Superior temporal gyrus (tissue), 1 donor: ENCODE results near the gene TFDP1.

Experiments
- DNase-seq: peaks from one replicate; pipeline ENCODE4 v3.0.0-alpha.2; 2016; ENCODE audit errors: extremely low spot score

Gene TFDP1

GRCh38 chr13:113650275-113650674, 65.7 kb downstream of the TFDP1 start:
- DNase-seq = no peak

GRCh38 chr13:113650731-113651148, 66.2 kb downstream of the TFDP1 start:
- no peak for DNase-seq

GRCh38 chr13:113651511-113652403, 67.2 kb downstream of the TFDP1 start:
- DNase-seq = no peak

GRCh38 chr13:113652404-113653263, 68.1 kb downstream of the TFDP1 start:
- no peak for DNase-seq

GRCh38 chr13:113653264-113654174, 69.0 kb downstream of the TFDP1 start:
- no peak for DNase-seq

GRCh38 chr13:113654175-113654560, 69.6 kb downstream of the TFDP1 start:
- no peak for DNase-seq

- no peak for DNase-seq
These were observed 70.2 kb downstream of the TFDP1 start for GRCh38 chr13:113654591-113655345.

GRCh38 chr13:113655346-113656002, 70.9 kb downstream of the TFDP1 start:
- DNase-seq = no peak

GRCh38 chr13:113656003-113656588, 71.5 kb downstream of the TFDP1 start:
- no peak for DNase-seq

GRCh38 chr13:113656831-113657671, 72.5 kb downstream of the TFDP1 start:
- DNase-seq = no peak

GRCh38 chr13:113657851-113658741, 73.5 kb downstream of the TFDP1 start, which contains the start of gene ATP4B:
TSS of gene ATP4B (minus strand) at chr13:113658198. CDS start at chr13:113658144, 54 bp downstream.
- no peak for DNase-seq

- no peak for DNase-seq
These were observed 74.3 kb downstream of the TFDP1 start for GRCh38 chr13:113658836-113659235.

- no peak for DNase-seq
These were observed 74.8 kb downstream of the TFDP1 start for GRCh38 chr13:113659337-113659736.

GRCh38 chr13:113660066-113660465, 75.5 kb downstream of the TFDP1 start:
- DNase-seq = no peak

GRCh38 chr13:113661509-113661908, 77.0 kb downstream of the TFDP1 start:
- no peak for DNase-seq

GRCh38 chr13:113663934-113664333, 79.4 kb downstream of the TFDP1 start:
- DNase-seq = no peak

GRCh38 chr13:113664751-113665596, 80.4 kb downstream of the TFDP1 start:
- DNase-seq = no peak
